AG04450 (cell line): ENCODE measurements around the gene ASMT. TPM values are rescaled to one million over a fixed set of nuclear protein-coding genes. Genes with fewer than 3 reads are reported as not detected.

ENCODE experiments used
- CTCF ChIA-PET: fragments of 300-600, 350-600 bp; formaldehyde crosslinking; extraction: SDS; loops from one replicate; lab custom pipeline; 2022; ENCODE audit warnings: antibody characterized with exemption, inconsistent platforms; lab: Charles Lee
- POLR2A ChIA-PET: fragments of 350-600 bp; formaldehyde crosslinking; extraction: SDS; loops from one replicate; lab custom pipeline; 2021; ENCODE audit warnings: antibody characterized with exemption, inconsistent platforms; lab: Yijun Ruan, JAX
- DNase-seq: peaks from one replicate; pipeline ENCODE4 v3.0.0-alpha.2; 2011; ENCODE audit warnings: low read depth, low spot score
- H3K27ac ChIP-seq: one replicate; pipeline ENCODE4 v1.5.1; 2012; ENCODE audit warnings: low read depth, low read length, control low read depth
- H3K27me3 ChIP-seq: one replicate; pipeline ENCODE4 v1.6.0; 2012; ENCODE audit warnings: low read length; ENCODE audit not compliant: control insufficient read depth, insufficient read depth
- H3K4me3 ChIP-seq: 2 replicates; pipeline ENCODE4 v1.5.1; 2011; ENCODE audit warnings: mild to moderate bottlenecking, low read depth, low read length, control low read depth
- H3K9me3 ChIP-seq: 2 replicates; pipeline ENCODE4 v1.5.1; 2012; ENCODE audit warnings: low read length; ENCODE audit not compliant: control insufficient read depth, insufficient read depth
- CTCF ChIP-seq: IDR thresholded peaks from 2 replicates; pipeline ENCODE4 v1.5.1; 2011; ENCODE audit warnings: low read depth, low read length, control low read depth, inconsistent platforms
- polyA plus RNA-seq: library from polyadenylated mRNA; depleted of rRNA; stranded (reverse); fragments of >200 nt; gene quantifications from 2 replicates; pipeline ENCODE4 v1.2.3, GENCODE V29; 2011

ASMT gene
- polyA plus RNA-seq, 1 experiment = not detected

- H3K27ac ChIP-seq = no peak overlapping the region
- no peaks in the 10 kb centered on the region for H3K27me3 ChIP-seq
- H3K4me3 ChIP-seq = no peak overlapping the region
- DNase-seq = no peak
- H3K9me3 ChIP-seq = no peaks in the 10 kb centered on the region; the same call in 1 of the 2 replicates
- CTCF ChIA-PET = no interaction called here
- TF ChIP-seq CTCF = no peak
- POLR2A ChIA-PET = no interaction called here
These were observed 25.3 kb upstream of the ASMT start for GRCh38 chrX:1589356-1590130.

- H3K27ac ChIP-seq = peak within 1 kb of the TSS; percentile 68
- H3K9me3 ChIP-seq = no peaks in the 10 kb centered on the region; the same call in 1 of the 2 replicates
- ChIA-PET POLR2A (no interaction called here), CTCF (no interaction called here)
- peak; percentile 82 for DNase-seq
- no peak for TF ChIP-seq CTCF
- peak within 1 kb of the TSS; percentile 91 for H3K4me3 ChIP-seq
- no peaks in the 10 kb centered on the region for H3K27me3 ChIP-seq
These were observed 23.6 kb upstream of the ASMT start, which contains the start of gene AKAP17A for GRCh38 chrX:1591102-1591862. Gene AKAP17A (plus strand): TSS chrX:1591604. CDS start chrX:1593463, 1,859 bp downstream.

GRCh38 chrX:1591863-1592469 is 22.9 kb upstream of the ASMT start:
- Histone ChIP-seq H3K4me3 (peak overlapping the region; percentile 91), H3K27ac (peak overlapping the region; percentile 68), H3K27me3 (no peaks in the 10 kb centered on the region), H3K9me3 (no peaks in the 10 kb centered on the region; the same call in 1 of the 2 replicates)
- ChIA-PET CTCF (no interaction called here), POLR2A (no interaction called here)
- DNase-seq = no peak
- TF ChIP-seq CTCF = no peak

GRCh38 chrX:1592470-1593142 is 22.3 kb upstream of the ASMT start:
- ChIA-PET POLR2A (no interaction called here), CTCF (no interaction called here)
- DNase-seq = no peak
- Histone ChIP-seq H3K9me3 (no peaks in the 10 kb centered on the region; the same call in 1 of the 2 replicates), H3K27me3 (no peaks in the 10 kb centered on the region), H3K4me3 (peak overlapping the region; percentile 91), H3K27ac (peak overlapping the region; percentile 68)
- no peak for TF ChIP-seq CTCF
